Measurements from ENCODE around the gene MS4A10. TPM values are rescaled to one million over a fixed set of nuclear protein-coding genes. Genes with fewer than 3 reads are reported as not detected.

The MS4A10 gene
- total RNA-seq, 2 donors from 2014 or later: 0.12 to 1.1 TPM

DNA sequence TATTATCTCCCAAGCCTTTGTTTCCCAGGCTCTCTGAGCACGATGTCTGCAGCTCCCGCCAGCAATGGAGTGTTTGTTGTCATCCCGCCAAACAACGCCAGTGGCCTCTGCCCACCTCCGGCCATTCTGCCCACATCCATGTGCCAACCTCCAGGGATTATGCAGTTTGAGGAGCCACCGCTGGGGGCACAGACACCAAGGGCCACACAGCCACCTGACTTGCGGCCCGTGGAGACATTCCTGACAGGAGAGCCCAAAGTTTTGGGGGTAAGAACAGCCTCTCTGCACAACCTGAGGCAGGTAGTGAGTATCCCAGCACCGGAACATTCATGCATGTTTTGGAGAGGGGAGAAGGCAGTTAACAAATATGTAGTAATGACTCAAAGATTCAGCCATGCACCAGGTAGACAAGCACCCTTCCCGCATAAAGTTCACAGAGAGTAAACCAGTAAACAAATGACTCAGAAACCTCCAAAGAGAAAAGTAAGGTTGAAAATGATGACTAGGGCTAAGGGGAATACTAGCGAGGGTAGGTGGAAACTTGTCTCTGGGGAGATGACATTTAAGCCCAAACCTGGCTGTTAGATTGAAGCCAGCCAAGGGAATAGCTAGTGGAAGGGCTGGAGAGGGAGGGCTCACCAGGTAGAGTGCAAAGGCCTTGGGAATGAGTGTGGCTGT is 21.3 kb upstream of the MS4A10 start:
- intact Hi-C loops (cut with DNase I, micrococcal nuclease): no loop called here
- ATAC-seq (no peak), DNase-seq (no peak)

DNA sequence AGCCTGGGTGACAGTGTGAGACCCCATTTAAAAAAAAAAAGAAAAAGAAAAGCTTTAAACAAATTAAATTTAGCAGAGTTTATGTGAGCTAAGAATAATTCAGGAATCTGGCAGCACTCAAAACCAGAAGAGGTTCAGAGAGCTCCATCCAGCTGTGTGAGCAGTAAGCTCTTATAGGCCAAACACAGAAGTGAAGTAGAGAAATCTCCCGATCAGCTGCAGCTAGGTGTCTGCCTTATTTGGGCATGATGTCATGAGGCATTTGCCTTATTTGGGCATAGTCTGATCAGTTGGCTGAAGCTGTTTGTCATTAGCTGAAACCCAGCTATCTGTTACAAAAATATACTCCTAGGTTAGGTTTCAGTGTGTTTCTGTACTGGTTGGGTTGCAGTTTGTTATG is 20.3 kb upstream of the MS4A10 start:
- intact Hi-C loops (cut with DNase I, micrococcal nuclease): no loop called here
- no peak for DNase-seq
- ATAC-seq: no peak

DNA sequence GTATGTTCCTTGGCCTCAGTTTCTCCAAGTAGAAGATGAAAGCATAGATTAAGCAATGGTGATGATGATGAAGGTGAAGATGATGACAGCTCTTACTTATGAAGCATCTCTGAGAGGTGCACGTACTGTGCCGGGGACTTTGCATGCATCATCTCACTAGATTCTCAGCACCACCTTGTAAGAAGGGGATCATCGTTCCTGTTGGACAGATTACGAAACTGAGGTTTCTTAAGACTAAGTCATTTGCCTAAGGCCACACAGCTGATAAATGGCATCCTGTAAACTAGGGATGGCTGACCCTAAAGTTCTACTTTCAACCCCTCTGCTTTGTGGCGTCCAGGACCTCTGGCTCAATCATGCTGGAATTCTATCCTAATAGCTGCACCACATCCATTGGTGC is 19.8 kb upstream of the MS4A10 start:
- ATAC-seq: no peak
- intact Hi-C loops (cut with DNase I, micrococcal nuclease): no loop called here
- DNase-seq: no peak

GRCh38 chr11:60766547-60766946 is 18.6 kb upstream of the MS4A10 start:
- intact Hi-C loops (cut with DNase I, micrococcal nuclease): no loop called here
- no peak for DNase-seq
- no peak for ATAC-seq

- no peak for DNase-seq
- ATAC-seq: peak; percentile 55
- intact Hi-C loops (cut with DNase I, micrococcal nuclease): no loop called here
These were observed 17.7 kb upstream of the MS4A10 start for GRCh38 chr11:60767388-60767811.

GRCh38 chr11:60768202-60768601 is 16.9 kb upstream of the MS4A10 start:
- DNase-seq (no peak), ATAC-seq (no peak)
- intact Hi-C loops (cut with DNase I, micrococcal nuclease): no loop called here

- intact Hi-C loops (cut with DNase I, micrococcal nuclease): no loop called here
- no peak for ATAC-seq
- no peak for DNase-seq
These were observed 15.9 kb upstream of the MS4A10 start for GRCh38 chr11:60769273-60769672.

DNA sequence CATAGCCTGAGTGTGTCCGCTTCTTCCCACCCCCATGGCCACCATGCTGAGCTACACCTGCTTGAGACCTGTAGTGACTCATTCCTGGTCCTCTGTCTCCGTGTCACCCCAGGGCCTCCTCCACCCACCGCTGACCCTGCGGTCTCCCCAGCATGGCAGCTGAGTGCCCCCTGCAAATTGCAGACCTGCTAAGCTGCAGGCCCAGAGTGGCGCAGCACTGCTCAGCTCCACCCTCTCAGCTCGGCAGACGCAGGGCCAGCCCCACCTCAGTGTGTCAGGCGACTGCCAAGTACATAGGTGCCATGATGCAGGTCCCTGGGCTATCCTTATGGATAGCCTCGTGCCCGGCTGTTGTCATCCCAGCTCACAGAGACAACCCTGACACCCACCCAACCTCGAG is 15.3 kb upstream of the MS4A10 start:
- intact Hi-C loops (cut with DNase I, micrococcal nuclease): no loop called here
- DNase-seq: no peak
- ATAC-seq: no peak

GRCh38 chr11:60771146-60771545 is 14.0 kb upstream of the MS4A10 start:
- DNase-seq: no peak
- no peak for ATAC-seq
- intact Hi-C loops (cut with DNase I, micrococcal nuclease): no loop called here

DNA sequence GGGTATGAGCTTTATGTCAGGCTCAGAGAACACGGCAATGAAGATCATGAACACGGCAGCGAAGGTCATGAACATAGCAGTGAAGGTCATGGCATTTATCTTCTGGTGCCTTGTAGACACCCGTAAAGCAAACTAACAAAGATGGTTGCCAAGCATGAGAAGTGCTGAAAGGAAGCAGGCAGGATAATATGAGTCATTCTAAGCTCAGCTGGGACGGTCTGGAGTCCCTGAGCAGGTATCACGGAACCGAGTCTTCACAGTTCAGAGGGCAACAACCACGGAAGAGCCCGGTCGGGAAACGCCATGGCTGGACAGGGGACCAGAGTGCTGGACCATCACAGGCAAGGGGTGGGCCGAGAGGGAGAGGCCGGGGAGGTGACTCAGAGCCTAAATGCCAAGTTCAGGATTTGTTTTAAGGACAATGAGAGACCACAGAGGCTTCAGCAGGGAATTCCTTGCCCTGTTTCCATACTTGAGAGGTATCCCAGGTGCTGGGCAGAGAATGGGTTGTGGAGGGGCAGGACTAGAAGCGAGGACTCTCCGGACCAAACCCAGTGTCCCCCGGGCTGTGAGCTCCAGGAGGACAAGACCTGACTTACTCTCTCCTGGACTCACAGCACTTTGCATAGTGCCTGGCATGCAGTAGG is 13.1 kb upstream of the MS4A10 start:
- intact Hi-C loops (cut with DNase I, micrococcal nuclease): no loop called here
- no peak for DNase-seq
- ATAC-seq: no peak

DNA sequence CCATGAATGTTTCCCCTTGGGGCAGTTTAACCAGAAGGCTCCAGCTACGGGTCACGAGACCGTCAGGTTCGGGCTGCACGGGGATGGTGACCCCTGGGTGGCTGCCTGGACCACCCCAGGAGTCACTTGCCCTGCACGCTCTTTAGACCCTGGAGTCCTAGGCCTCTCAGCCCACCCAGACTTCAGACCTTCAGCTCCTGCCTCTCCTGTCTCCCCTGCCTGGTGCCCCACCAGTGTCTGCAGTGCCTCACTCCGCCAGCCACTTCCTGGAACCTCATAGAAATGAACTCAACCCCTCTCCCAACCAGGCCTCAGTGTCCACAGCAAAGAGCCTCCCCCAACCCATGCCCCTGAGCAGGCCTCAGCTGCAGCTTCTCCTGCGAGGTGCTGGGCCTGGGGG is 12.5 kb upstream of the MS4A10 start:
- DNase-seq: no peak
- intact Hi-C loops (cut with DNase I, micrococcal nuclease): no loop called here
- no peak for ATAC-seq

- intact Hi-C loops (cut with DNase I, micrococcal nuclease): no loop called here
- ATAC-seq: no peak
- no peak for DNase-seq
These were observed 10.4 kb upstream of the MS4A10 start for GRCh38 chr11:60774726-60775125.

GRCh38 chr11:60775420-60775961 is 9.6 kb upstream of the MS4A10 start:
- intact Hi-C loops (cut with DNase I, micrococcal nuclease): no loop called here
- ATAC-seq (peak; percentile 88), DNase-seq (peak; percentile 75 to 88)

- DNase-seq: no peak
- no peak for ATAC-seq
- intact Hi-C loops (cut with DNase I, micrococcal nuclease): no loop called here
These were observed 9.0 kb upstream of the MS4A10 start for GRCh38 chr11:60776167-60776566.

DNA sequence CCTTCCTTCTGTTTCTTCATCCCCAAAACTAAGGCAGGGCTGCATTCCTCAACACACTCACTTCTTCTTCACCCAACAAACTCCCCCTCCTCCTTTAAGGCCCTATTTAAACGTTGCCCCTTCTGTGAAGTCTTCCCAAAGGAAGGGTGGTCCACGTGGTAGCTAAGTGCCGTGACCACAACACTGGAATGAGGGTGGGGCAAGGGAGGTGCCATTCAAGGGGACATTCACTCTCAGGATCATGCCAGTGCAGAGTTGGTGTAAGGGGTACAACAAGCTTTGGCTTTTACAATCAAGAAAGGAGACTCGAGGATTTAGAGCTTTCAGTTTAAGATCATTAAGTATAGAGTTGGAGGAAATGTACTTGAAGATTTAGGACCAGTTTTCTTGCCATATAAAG is 8.0 kb upstream of the MS4A10 start:
- no peak for DNase-seq
- intact Hi-C loops (cut with DNase I, micrococcal nuclease): no loop called here
- no peak for ATAC-seq

DNA sequence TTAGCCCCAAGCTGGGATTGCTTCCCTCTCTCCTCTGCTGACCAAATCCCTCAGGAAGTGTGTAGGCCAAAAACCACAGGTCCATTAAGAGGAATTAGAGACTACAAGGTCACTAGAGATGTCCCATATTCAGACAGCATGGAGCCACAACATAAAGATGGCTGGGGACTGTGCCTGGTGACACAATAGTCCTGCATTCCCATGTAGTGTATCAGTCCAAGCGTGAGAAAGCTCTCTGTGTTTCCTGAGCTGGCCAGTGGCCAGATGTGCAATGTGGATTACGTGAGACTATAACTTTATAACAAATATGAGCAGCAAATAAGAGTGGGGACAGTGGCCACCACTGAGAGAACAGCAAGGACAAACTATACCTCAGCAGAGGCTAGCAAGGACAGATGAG is 7.6 kb upstream of the MS4A10 start:
- intact Hi-C loops (cut with DNase I, micrococcal nuclease): no loop called here
- DNase-seq: no peak
- peak; percentile 11 for ATAC-seq

DNA sequence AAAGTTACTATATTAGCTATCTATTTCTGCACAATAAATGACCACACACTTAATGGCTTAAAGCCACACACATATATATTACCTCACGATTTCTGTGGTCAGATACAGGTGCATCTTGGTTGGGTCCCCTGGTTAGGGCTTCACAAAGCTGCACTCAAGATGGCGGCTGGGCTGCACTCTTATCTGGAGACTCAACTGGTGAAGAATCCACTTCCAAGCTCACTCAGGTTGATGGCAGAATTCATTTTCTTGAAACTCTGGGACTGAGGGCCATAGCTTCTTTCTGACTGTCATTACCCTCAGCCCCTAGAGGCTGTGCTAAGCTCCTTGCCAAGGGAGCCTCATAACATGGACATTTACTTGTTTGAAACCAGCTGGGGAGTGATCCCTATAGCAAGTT is 5.1 kb upstream of the MS4A10 start:
- DNase-seq (no peak), ATAC-seq (no peak)
- intact Hi-C loops (cut with DNase I, micrococcal nuclease): no loop called here

DNA sequence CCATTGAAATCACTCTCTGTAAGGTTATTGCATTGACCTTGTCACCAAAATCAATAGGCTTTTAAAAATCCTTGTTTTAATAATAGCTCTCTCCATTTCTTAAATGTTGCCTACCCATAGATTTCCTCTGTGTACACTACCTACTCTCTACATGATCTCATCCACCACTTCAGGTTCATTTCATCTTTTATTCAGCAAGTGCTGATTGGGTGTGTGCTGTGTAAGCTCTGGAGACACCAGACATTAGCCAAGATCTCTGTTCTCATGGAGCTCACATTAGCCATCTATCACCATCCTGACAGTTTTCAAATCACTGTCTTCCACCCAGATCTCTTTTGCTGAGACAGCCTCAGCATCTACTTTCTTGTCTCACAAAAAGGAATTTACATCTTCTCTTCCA is 4.4 kb upstream of the MS4A10 start:
- intact Hi-C loops (cut with DNase I, micrococcal nuclease): no loop called here
- DNase-seq (no peak), ATAC-seq (no peak)

DNA sequence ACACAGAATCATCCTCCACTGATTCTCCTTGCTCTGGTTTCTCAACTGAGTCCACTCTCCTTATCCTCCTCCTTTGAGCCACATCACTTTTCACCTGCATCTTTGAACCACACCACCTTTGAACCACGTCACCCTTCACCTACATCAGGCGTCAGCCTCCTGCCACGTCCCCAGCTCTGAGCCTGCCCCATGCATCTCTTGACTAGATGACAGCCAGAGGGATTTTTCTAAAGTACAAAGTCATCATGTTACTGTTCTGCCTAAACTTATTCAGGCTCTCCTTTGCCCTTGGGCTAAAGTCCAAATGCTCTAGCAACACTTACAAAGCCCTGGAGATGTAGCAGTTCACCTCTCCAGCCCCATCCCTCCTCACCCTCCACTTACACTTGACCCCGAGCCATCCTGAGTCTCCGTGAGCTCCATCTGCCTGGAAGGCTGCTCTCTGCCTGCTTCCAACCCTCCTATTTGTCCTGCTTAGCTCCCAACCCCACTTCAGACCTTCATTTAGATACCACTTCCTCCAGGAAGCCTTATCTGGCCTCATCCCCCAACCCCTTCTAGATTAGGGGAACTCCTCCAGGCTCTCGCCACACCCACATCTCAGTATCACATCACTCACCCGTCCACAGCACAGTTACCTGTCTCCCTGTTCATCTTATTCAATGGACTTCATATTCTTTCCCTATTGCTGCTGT is 3.7 kb upstream of the MS4A10 start:
- intact Hi-C loops (cut with DNase I, micrococcal nuclease): no loop called here
- ATAC-seq: peak; percentile 10
- no peak for DNase-seq

DNA sequence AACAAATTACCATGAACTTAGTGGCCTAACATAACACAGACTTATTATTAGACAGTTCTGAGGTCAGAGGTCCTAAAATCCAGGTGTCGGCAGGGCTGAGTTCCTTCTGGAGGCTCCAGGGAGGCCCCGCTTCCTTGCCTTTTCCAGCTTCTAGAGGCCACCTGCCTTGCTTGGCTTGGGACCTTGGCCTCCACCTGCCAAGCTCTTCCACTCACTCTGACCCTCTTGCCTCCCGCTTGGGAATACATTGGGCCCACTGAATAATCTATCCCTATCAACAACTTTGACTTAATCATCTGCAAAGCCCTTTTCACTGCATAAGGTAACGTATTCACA is 3.2 kb upstream of the MS4A10 start:
- intact Hi-C loops (cut with DNase I, micrococcal nuclease): no loop called here
- no peak for DNase-seq
- no peak for ATAC-seq

All from left colon (tissue), 2 donors.